PC-9 (cell line): ENCODE measurements around the gene RAP1GAP2.

Source experiments
- CTCF ChIP-seq: fragments of 200-600 bp; sonication (generic); conservative IDR thresholded peaks from 2 replicates; pipeline ENCODE4 v1.6.1; 2017; ENCODE audit warnings: mixed run types, antibody characterized with exemption, mild to moderate bottlenecking, moderate library complexity
- EZH2 ChIP-seq: fragments of 200-600 bp; sonication (generic); IDR thresholded peaks from 2 replicates; pipeline ENCODE4 v1.8.0; 2017; ENCODE audit warnings: antibody characterized with exemption, low read depth

- no peak for TF ChIP-seq CTCF
- TF ChIP-seq EZH2, result no peak
These were observed 158.7 kb downstream of the RAP1GAP2 start for GRCh38 chr17:2954898-2955445.
